ENCODE results near the gene PCBP3. TPM values are rescaled to one million over a fixed set of nuclear protein-coding genes. Genes with fewer than 3 reads are reported as not detected.
"Not testable (repeated sequence)": the region's sequence is repeated elsewhere in the genome, so short reads cannot be mapped to it uniquely, and the experiment has no call there.

PCBP3 gene
- polyA plus RNA-seq, 1 donor: 0.89 TPM

GRCh38 chr21:45827881-45828579, 184.5 kb downstream of the PCBP3 start:
- no peak for DNase-seq (ENCODE audit: low read depth)

GRCh38 chr21:45828580-45829570, 185.3 kb downstream of the PCBP3 start:
- DNase-seq (ENCODE audit: low read depth): no peak

- no peak for DNase-seq (ENCODE audit: low read depth)
Observed at GRCh38 chr21:45829668-45830067, 186.1 kb downstream of the PCBP3 start.

- DNase-seq (ENCODE audit: low read depth): no peak
Observed at GRCh38 chr21:45830221-45830640, 186.7 kb downstream of the PCBP3 start.

- no peak for DNase-seq (ENCODE audit: low read depth)
Observed at GRCh38 chr21:45830720-45831366, 187.3 kb downstream of the PCBP3 start.

GRCh38 chr21:45831991-45832740, 188.6 kb downstream of the PCBP3 start:
- no peak for DNase-seq (ENCODE audit: low read depth)

- not testable (repeated sequence) for DNase-seq (ENCODE audit: low read depth)
Observed at GRCh38 chr21:45832741-45833235, 189.3 kb downstream of the PCBP3 start.

GRCh38 chr21:45833414-45833813, 189.9 kb downstream of the PCBP3 start:
- no peak for DNase-seq (ENCODE audit: low read depth)

GRCh38 chr21:45834026-45834715, 190.6 kb downstream of the PCBP3 start:
- DNase-seq (ENCODE audit: low read depth): no peak

GRCh38 chr21:45834821-45835293, 191.3 kb downstream of the PCBP3 start:
- no peak for DNase-seq (ENCODE audit: low read depth)

- DNase-seq (ENCODE audit: low read depth): no peak
Observed at GRCh38 chr21:45835301-45836267, 192.1 kb downstream of the PCBP3 start.

- DNase-seq (ENCODE audit: low read depth): no peak
Observed at GRCh38 chr21:45836268-45836655, 192.7 kb downstream of the PCBP3 start.

- no peak for DNase-seq (ENCODE audit: low read depth)
Observed at GRCh38 chr21:45836694-45837670, 193.5 kb downstream of the PCBP3 start.

- no peak for DNase-seq (ENCODE audit: low read depth)
Observed at GRCh38 chr21:45837936-45838335, 194.4 kb downstream of the PCBP3 start.

GRCh38 chr21:45838634-45839033, 195.1 kb downstream of the PCBP3 start:
- no peak for DNase-seq (ENCODE audit: low read depth)

GRCh38 chr21:45839274-45839673, 195.7 kb downstream of the PCBP3 start:
- no peak for DNase-seq (ENCODE audit: low read depth)

GRCh38 chr21:45841033-45841432, 197.5 kb downstream of the PCBP3 start:
- no peak for DNase-seq (ENCODE audit: low read depth)

GRCh38 chr21:45843426-45843825, 199.9 kb downstream of the PCBP3 start:
- DNase-seq (ENCODE audit: low read depth): no peak

All from forelimb muscle (tissue), 1 donor.